Measurements from ENCODE around the gene VAMP4. TPM values are rescaled to one million over a fixed set of nuclear protein-coding genes. Genes with fewer than 3 reads are reported as not detected.

VAMP4 gene
- total RNA-seq, 1 donor from 2014 or later = 8.4 TPM

DNA sequence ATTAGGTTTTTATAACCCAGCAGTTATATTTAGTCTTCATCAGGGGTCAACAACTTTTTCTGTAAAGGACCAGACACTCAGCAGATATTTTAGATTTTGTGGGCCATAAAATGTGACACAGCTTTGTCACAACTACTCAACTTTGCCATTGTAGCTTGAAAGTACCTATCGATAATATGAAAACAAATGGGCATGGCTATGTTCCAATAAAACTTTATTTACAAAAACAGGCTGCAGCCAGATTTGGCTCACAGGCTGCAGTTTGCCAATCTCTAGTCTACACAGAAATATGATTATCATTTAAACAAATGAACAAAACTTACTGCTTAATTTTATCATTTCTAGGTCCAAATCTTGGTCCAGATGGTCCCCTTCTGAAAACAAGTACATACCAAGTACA lies 23.0 kb downstream of the VAMP4 start:
- H3K36me3 Mint-ChIP-seq (ENCODE audit: unreplicated experiment) = peaks cover 12% of the 10 kb centered on the region
- H3K4me3 Mint-ChIP-seq (ENCODE audit: unreplicated experiment) = no peak overlapping the region
- H3K9me3 Mint-ChIP-seq (ENCODE audit: unreplicated experiment) = no peaks in the 10 kb centered on the region
- H3K27me3 Mint-ChIP-seq (ENCODE audit: unreplicated experiment) = no peaks in the 10 kb centered on the region
- TF ChIP-seq, protein P1, sequence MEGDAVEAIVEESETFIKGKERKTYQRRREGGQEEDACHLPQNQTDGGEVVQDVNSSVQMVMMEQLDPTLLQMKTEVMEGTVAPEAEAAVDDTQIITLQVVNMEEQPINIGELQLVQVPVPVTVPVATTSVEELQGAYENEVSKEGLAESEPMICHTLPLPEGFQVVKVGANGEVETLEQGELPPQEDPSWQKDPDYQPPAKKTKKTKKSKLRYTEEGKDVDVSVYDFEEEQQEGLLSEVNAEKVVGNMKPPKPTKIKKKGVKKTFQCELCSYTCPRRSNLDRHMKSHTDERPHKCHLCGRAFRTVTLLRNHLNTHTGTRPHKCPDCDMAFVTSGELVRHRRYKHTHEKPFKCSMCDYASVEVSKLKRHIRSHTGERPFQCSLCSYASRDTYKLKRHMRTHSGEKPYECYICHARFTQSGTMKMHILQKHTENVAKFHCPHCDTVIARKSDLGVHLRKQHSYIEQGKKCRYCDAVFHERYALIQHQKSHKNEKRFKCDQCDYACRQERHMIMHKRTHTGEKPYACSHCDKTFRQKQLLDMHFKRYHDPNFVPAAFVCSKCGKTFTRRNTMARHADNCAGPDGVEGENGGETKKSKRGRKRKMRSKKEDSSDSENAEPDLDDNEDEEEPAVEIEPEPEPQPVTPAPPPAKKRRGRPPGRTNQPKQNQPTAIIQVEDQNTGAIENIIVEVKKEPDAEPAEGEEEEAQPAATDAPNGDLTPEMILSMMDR (IDR thresholded peaks at IDR 0.05; ENCODE audit: partially characterized antibody, unreplicated experiment) = no peak
- H3K27ac Mint-ChIP-seq (ENCODE audit: unreplicated experiment) = no peak overlapping the region
- H3K4me1 Mint-ChIP-seq (ENCODE audit: low read depth, unreplicated experiment) = no peaks in the 10 kb centered on the region
- no peak for DNase-seq

DNA sequence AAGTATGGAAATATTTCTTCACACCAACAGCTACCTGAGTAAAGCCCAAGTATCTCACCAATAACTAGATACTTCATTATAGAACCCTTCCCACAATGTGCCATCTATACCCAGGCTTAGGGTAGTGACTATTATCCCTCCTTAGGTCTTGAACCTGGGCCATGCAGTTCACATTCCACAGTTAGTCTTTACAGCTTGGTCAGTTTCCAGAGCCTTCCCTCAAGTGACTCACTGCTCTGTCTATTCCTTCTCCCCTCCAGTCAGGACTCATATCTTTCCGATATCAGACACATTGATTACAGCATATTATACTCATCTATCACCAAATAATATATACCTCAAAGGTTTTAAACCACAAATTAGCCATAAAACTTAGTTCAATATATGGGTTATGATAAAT lies 23.6 kb downstream of the VAMP4 start:
- Mint-ChIP-seq H3K4me3 (ENCODE audit: unreplicated experiment) (no peak overlapping the region), H3K36me3 (ENCODE audit: unreplicated experiment) (peaks cover 7% of the 10 kb centered on the region), H3K27ac (ENCODE audit: unreplicated experiment) (no peak overlapping the region), H3K27me3 (ENCODE audit: unreplicated experiment) (no peaks in the 10 kb centered on the region), H3K9me3 (ENCODE audit: unreplicated experiment) (no peaks in the 10 kb centered on the region), H3K4me1 (ENCODE audit: low read depth, unreplicated experiment) (no peaks in the 10 kb centered on the region)
- no peak for DNase-seq
- TF ChIP-seq, protein P1 (IDR thresholded peaks at IDR 0.05; ENCODE audit: partially characterized antibody, unreplicated experiment) = no peak

DNA sequence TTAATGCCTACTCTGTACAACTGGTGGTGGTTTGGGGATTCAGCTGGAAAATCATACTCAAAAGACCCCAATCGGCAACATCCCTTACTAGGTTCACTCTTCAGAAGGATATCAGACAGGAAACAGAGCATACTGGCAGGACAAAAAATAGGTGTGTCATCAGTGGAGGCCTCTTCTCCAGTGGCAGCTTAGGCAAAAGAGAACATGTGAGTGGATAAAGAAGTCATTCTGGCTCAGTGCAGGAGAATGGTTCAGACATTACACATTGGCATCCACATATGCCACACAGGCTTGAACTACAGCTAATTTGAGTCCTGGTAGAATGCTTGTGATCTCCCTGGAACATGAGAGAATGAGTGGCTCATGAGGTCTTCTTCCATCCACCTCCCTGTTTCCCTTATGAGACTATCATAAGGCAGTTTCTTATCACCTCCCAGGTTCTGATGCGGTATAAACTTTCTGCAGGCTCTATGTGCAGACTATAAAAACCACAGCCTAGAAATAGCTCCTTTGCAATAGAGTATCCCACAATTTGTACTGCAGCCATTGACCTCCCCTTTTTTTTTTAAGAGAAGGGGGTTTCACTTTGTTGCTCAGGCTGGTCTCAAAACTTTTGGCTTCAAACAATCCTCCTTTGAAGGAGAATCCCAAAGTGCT lies 24.7 kb downstream of the VAMP4 start:
- Mint-ChIP-seq H3K4me3 (ENCODE audit: unreplicated experiment) (no peak overlapping the region), H3K27me3 (ENCODE audit: unreplicated experiment) (no peaks in the 10 kb centered on the region), H3K9me3 (ENCODE audit: unreplicated experiment) (no peaks in the 10 kb centered on the region), H3K36me3 (ENCODE audit: unreplicated experiment) (no peaks in the 10 kb centered on the region), H3K4me1 (ENCODE audit: low read depth, unreplicated experiment) (no peaks in the 10 kb centered on the region), H3K27ac (ENCODE audit: unreplicated experiment) (no peak overlapping the region)
- TF ChIP-seq, protein P1 (IDR thresholded peaks at IDR 0.05; ENCODE audit: partially characterized antibody, unreplicated experiment) = no peak
- no peak for DNase-seq

DNA sequence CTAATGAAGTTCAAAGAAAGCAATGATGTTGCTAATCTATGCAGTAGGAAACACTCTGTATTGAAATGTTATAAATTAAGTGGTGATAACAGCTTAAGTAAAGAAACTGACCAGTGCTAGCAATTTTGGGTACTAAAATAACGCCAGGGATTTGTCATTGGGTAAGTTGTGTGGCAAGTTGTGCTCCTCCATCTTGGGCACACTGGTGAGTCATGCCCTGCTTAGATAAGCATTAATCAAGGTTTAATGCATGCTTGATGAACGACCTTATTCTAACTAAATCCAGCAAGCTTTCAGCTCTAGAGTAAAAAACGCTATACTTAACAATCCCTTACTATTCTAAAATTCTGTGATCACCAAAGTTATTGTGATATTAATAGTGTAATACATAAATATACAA lies 25.2 kb downstream of the VAMP4 start:
- H3K27ac Mint-ChIP-seq (ENCODE audit: unreplicated experiment) = no peak overlapping the region
- H3K27me3 Mint-ChIP-seq (ENCODE audit: unreplicated experiment) = no peaks in the 10 kb centered on the region
- TF ChIP-seq, protein P1 (IDR thresholded peaks at IDR 0.05; ENCODE audit: partially characterized antibody, unreplicated experiment) = no peak
- no peaks in the 10 kb centered on the region for H3K4me1 Mint-ChIP-seq (ENCODE audit: low read depth, unreplicated experiment)
- no peaks in the 10 kb centered on the region for H3K9me3 Mint-ChIP-seq (ENCODE audit: unreplicated experiment)
- no peak overlapping the region for H3K4me3 Mint-ChIP-seq (ENCODE audit: unreplicated experiment)
- no peak for DNase-seq
- H3K36me3 Mint-ChIP-seq (ENCODE audit: unreplicated experiment) = no peaks in the 10 kb centered on the region

DNA sequence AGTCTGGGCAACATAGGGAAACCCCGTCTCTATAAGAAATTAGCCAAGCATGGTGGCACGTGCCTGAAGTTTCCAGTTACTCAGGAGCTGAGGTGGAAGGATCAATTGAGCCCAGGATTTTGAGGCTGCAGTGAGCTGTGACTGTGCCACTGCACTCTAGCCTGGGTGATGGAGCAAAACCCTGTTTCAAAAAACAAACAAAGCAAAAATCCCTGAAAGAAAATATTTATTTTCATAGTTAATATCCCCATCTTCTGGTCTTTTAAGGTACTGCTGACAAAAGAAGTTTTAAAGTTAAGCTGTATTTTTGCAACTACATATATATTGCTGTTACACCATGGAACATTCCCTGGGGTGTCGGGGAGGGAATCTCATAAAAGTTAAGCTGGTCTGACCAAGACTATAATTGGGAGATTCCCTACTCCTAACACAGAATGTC lies 26.0 kb downstream of the VAMP4 start:
- Mint-ChIP-seq H3K4me1 (ENCODE audit: low read depth, unreplicated experiment) (no peaks in the 10 kb centered on the region), H3K27me3 (ENCODE audit: unreplicated experiment) (no peaks in the 10 kb centered on the region), H3K4me3 (ENCODE audit: unreplicated experiment) (no peak overlapping the region), H3K9me3 (ENCODE audit: unreplicated experiment) (no peaks in the 10 kb centered on the region), H3K36me3 (ENCODE audit: unreplicated experiment) (no peaks in the 10 kb centered on the region), H3K27ac (ENCODE audit: unreplicated experiment) (no peak overlapping the region)
- no peak for DNase-seq
- TF ChIP-seq, protein P1 (IDR thresholded peaks at IDR 0.05; ENCODE audit: partially characterized antibody, unreplicated experiment) = peak; percentile 38
